Bronchial smooth muscle cell (primary cell): ENCODE data around the gene SYS1. TPM values are rescaled to one million over a fixed set of nuclear protein-coding genes. Genes with fewer than 3 reads are reported as not detected.

Source experiments
- total RNA-seq: library from RNA; depleted of rRNA; stranded (reverse); fragments of >200 nt; gene quantifications from 2 replicates; pipeline ENCODE4 v1.2.1, GENCODE V29; 2014

Gene SYS1
- 15.8 and 34.5 TPM in 2 replicates for total RNA-seq

GRCh38 chr20:45362804-45363610 lies at the start of gene SYS1:
Gene SYS1, plus strand, starts transcription at chr20:45363156. Its CDS starts 376 bp downstream, at chr20:45363532.

GRCh38 chr20:45347936-45348778 lies 14.8 kb upstream of the SYS1 start, which contains the start of gene SDC4:
Gene SDC4, minus strand, starts transcription at chr20:45348424. Its CDS starts 40 bp downstream, at chr20:45348384.

GRCh38 chr20:45378191-45378590 lies 15.2 kb downstream of the SYS1 start, which contains the start of gene TP53TG5:
Gene TP53TG5, minus strand, starts transcription at chr20:45378325. Its CDS starts 89 bp downstream, at chr20:45378236.

GRCh38 chr20:45407783-45408645 lies 45.1 kb downstream of the SYS1 start, which contains the start of gene DBNDD2:
Gene DBNDD2, plus strand, starts transcription at chr20:45408289. Its CDS starts 179 bp downstream, at chr20:45408468.

GRCh38 chr20:45415822-45416637 lies 53.1 kb downstream of the SYS1 start, which contains the start of gene PIGT:
Gene PIGT, plus strand, starts transcription at chr20:45416141. Its CDS starts 16 bp downstream, at chr20:45416157.

Other genes with a start within 250 kb of the SYS1 start
- not detected in 2 replicates for gene WFDC5, start 248.0 kb upstream of the SYS1 start, total RNA-seq
- gene WFDC12, start 238.7 kb upstream of the SYS1 start, total RNA-seq, result not detected in 2 replicates
- gene PI3, start 188.3 kb upstream of the SYS1 start, total RNA-seq, result not detected in 2 replicates
- not detected in 2 replicates for gene SEMG1, start 156.1 kb upstream of the SYS1 start, total RNA-seq
- not detected in 2 replicates for gene SEMG2, start 141.8 kb upstream of the SYS1 start, total RNA-seq
- 1.1 and 2.8 TPM in 2 replicates for gene SLPI, start 108.6 kb upstream of the SYS1 start, total RNA-seq
- not detected in 2 replicates for gene RBPJL, start 56.3 kb upstream of the SYS1 start, total RNA-seq
- gene MATN4, start 54.9 kb upstream of the SYS1 start, total RNA-seq, result 0.17 TPM in 1 of 2 replicates, not detected in the other
- 78.1 and 98.7 TPM in 2 replicates for gene SDC4, start 14.7 kb upstream of the SYS1 start, total RNA-seq
- 0.09 TPM in 1 of 2 replicates, not detected in the other for gene TP53TG5, start 15.2 kb downstream of the SYS1 start, total RNA-seq
- gene DBNDD2, start 45.1 kb downstream of the SYS1 start, total RNA-seq, result 0.34 and 0.63 TPM in 2 replicates
- gene PIGT, start 53.0 kb downstream of the SYS1 start, total RNA-seq, result 17.5 and 29.5 TPM in 2 replicates
- not detected in 2 replicates for gene WFDC2, start 106.6 kb downstream of the SYS1 start, total RNA-seq
- gene SPINT3, start 152.5 kb downstream of the SYS1 start, total RNA-seq, result not detected in 2 replicates
- gene WFDC6, start 176.3 kb downstream of the SYS1 start, total RNA-seq, result not detected in 2 replicates
- not detected in 2 replicates for gene EPPIN, start 184.2 kb downstream of the SYS1 start, total RNA-seq
- gene WFDC8, start 216.1 kb downstream of the SYS1 start, total RNA-seq, result not detected in 2 replicates